Activated CD8-positive, alpha-beta memory T cell treated with anti-CD3 and anti-CD28 coated beads, Interleukin-2, amount 50 U/mL, for 24 hours (primary cell): ENCODE data around the gene ATAD1.
"Not testable (repeated sequence)": the region's sequence is repeated elsewhere in the genome, so short reads cannot be mapped to it uniquely, and the experiment has no call there.

ENCODE experiments used
- DNase-seq: peaks from one replicate; pipeline ENCODE4 v3.0.0-alpha.2; 2020; ENCODE audit errors: extremely low read depth

Gene ATAD1

DNA sequence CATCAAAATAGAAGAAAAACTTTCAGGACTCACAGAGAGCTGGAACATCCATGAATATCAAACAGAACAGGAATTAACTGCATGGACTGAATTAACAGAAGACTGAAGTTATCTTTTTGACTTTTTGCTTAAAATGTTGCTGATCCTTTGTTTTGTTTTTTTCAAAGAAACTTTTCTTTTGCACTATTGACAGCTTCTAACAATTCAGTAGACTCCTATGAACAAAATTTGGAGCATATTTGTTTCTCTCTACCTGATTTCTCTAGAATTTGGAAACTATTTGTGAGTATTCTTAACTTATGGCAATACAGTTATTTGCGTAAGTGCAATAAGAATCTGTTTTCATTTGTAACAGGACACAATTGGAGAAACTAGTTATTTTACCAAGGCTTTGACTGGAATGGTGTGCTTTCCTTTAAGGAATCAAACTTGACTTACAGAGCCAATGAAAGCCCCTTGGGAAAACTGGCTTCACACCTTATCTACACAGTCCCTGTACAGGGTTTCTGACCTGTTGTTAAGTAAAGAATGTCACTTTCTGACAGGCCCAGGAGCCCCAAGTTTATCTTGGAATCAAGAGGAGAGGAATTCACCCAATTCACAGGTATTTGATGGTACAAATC lies 16.1 kb downstream of the ATAD1 start:
- not testable (repeated sequence) for DNase-seq

DNA sequence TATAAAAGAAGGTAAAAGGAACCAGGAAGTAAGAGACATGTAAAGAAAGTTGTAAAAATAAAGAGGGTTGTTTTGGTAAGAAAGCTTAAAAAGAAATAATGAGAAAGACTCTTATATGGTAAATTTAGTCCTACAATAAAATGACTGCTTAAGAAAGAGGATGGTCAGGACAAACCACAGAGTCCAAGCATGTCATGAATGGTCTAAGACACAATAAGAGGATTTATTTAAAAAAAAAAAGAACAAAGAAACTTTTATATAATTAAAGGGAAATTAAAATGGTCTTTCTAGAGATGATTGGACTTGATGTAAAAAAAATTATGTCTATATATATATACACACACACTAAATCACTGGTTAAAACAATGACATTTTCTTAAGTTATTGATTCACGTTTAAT lies 18.2 kb downstream of the ATAD1 start:
- DNase-seq, result no peak

DNA sequence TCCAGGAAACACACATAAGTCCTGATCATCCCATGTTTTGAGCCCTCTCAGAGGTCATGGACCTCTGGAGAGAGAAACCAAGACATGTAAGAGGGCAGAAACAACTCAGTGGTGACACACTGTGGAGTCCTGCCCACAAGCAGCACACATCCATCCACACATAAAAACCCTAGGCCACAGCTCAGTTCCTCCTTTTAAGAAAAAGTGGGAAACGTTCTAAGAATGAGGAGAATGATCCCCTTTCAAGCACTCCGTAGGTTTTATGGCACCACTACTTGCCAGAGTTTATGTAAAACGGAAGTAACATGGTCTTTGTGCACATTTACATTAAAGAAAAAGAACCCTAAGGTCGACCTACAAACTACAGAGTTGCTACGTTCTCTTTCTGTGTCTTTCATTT lies 19.9 kb downstream of the ATAD1 start:
- no peak for DNase-seq

DNA sequence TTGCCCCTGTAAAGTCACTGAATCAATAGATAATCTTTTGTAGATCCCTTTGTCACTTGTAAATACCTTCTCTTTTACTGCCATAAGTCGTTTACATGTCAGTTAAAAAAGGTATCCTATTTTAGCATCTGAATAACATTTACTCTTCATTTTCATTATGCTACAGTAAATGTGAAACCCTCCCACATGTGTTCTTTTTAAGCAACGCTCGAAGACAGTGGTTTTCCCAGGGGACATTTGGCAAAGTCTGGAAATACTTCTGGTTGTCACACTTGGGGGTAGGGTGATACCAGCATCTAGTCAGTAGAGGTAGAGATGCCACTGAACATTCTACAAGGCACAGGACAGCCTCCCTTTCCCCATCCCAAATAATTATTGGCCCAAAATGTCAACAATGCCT lies 23.7 kb downstream of the ATAD1 start:
- no peak for DNase-seq

DNA sequence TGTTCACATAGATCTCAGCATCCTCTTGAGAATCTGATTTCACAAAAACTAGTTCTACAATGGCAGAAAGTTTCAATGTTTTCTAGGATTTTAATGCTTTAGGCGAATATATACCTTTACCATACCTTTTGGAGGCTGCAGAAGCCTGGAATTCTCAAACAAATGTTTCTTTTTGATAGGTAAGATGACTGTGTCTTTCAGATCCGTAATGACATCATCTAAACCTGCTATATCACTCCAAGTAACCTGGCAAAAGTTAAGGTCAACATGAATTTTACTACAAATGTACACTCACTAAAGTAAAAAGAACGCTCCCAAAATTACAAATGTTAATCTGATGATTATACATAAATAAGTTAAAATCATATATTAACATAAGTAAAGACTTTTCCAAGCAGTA lies 27.8 kb downstream of the ATAD1 start:
- DNase-seq, result no peak

DNA sequence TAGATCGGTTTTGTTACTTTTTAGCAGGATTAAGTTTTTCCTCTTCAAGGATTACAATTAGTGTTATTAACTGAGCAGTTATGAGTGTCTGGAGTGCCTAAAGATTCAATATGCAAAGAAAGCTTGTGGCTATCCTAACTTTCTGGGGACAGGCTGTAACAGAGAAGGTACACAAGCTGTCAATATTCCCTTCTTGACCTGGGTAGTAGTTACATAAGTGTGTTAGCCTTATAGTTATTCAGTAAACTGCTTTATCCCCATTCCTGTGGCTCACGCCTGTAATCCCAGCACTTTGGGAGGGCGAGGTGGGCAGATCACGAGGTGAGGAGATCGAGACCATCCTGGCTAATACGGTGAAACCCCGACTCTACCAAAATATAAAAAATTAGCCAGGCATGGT lies 31.6 kb downstream of the ATAD1 start:
- no peak for DNase-seq

DNA sequence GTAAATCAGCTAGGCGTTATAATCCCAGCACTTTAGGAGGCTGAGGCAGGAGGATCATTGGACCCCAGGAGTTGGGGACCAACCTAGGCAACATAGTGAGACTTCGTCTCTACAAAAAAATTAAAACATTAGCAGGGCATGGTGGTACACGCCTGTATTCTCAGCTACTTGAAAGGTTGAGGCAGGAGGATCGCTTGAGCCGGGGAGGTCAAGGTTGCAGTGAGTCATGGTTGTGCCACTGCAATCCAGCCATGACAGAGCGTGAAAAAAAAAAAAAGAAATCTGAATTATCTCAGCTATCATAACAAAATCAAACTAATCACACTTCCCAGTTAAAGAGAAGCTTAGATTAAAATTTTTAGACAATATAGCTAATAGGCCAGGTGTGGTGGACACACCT lies 35.3 kb downstream of the ATAD1 start:
- no peak for DNase-seq

DNA sequence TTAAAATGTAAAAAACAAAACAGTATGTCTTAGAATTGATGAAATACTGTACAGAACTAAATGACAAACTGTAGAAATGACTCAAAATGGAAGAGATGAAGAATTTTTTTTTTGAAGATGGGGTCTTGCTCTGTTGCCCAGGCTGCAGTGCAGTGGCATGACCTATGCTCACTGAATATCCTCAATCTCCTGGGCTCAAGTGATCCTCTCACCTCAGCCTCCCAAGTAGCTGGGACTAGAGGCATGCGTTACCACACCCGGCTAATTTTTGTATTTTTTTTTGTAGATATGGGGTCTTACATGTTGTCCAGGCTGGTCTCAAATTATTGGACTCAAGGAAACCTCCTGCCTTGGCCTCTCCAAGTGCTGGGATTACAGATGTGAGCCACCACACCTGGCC lies 36.5 kb downstream of the ATAD1 start:
- DNase-seq, result no peak

DNA sequence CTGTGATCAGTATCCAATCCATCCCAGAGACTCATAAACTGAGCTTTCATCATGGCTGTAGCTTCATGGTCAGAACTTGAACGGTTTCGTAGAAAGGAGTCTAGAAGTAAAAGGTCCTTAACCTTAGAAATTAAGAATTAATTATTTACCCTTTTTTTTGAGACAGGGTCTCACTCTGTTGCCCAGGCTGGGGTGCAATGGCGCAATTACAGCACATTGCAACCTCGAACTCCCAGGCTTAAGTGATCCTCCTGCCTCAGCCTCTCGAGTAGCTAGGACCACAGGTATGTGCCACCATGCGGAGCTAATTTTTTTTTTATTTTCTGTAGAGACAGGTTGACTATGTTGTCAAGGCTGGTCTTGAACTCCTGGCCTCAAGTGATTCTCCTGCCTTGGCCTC lies 41.7 kb downstream of the ATAD1 start:
- DNase-seq, result no peak

DNA sequence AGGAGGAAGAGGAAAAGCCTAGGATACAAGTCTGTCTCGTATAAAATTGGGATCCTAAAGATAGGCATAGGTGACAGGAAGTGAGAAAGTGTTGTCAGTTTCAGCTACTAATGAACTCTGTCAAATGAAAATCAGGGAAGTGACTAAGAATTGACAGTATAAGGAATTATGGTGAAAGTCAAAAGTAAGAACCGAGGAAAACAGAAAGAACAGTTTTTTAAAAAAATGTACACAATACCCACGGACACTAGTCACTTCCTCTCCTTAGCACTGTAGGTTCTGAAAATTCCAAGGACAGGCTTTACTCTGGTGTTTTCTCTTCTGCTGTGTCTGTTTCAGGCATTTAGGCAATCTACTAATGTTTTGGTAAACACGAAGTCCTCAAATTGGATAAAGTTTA lies 42.3 kb downstream of the ATAD1 start:
- DNase-seq, result no peak

DNA sequence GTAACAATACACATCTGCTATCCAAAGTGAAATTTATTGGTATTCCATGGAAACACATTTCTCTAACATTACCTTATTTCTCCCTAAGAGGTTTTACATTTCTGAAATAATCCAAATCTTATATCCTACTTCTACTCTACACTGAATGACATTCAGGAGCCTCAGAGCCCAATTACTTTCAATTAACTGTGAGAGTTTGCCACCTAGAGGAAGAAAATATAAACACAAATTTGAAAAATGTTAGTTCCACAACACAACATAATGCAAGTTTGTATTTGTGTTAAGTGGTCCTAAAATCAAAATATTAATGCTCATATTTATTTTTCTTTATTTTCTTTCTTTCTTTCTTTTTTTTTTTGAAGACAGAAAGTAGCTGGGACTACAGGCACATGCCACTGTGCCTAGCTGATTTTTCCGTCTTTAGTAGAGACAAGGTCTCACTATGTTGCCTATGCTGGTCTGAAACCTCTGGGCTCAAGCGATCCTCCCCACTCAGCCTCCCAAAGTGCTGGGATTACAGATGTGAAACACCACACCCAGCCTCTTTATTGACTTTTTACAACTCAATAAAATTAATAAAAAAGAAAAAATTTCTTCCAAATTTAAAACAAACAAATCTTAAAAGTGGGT lies 46.0 kb downstream of the ATAD1 start:
- DNase-seq, result no peak

DNA sequence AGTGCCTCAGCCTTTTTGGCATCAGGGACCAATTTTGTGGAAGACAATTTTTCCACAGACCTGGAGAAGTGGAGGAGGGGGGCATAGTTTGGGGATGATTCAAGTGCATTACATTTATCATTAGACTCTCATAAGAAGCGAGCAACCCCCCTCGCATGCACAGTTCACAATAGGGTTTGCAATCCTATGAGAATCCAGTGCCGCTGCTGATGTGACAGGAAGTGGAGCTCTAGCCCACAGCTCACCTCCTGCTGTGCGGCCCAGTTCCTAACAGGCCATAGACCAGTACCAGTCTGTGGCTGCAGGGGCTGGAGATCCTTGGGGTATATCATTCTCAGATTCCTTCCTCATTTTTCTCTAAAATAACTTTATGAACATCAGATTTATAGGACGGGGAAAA lies 50.8 kb downstream of the ATAD1 start:
- no peak for DNase-seq

DNA sequence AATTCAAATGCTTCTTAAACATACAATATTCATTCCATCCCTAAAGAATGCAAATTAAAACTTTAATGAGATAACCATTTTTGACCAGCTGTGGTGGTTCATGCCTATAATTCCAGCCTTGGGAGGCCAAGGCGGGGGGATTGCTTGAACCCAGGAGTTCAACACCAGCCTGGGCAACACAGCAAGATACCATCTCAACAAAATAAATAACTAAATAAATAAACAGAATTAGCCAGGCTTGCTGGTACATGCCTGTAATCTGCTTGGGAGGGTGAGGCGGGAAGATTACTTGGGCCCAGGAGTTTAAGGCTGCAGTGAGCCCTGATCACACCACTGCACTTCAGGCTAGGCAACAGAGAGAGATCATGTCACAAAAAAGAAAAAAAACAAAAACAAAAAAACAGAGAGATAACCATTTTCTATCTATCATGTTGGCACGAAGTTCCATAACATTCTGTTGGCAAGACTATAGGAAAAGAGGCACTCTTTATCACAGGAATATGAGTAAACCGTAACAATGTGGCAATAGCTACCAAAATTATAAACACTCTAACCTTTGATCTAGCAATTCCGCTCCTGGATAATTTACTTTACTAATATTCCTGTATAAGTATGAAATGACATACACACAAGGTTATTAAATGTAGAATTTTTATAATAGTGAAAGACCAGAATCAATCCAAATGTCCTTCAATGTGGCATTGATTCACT lies 52.2 kb downstream of the ATAD1 start:
- no peak for DNase-seq

DNA sequence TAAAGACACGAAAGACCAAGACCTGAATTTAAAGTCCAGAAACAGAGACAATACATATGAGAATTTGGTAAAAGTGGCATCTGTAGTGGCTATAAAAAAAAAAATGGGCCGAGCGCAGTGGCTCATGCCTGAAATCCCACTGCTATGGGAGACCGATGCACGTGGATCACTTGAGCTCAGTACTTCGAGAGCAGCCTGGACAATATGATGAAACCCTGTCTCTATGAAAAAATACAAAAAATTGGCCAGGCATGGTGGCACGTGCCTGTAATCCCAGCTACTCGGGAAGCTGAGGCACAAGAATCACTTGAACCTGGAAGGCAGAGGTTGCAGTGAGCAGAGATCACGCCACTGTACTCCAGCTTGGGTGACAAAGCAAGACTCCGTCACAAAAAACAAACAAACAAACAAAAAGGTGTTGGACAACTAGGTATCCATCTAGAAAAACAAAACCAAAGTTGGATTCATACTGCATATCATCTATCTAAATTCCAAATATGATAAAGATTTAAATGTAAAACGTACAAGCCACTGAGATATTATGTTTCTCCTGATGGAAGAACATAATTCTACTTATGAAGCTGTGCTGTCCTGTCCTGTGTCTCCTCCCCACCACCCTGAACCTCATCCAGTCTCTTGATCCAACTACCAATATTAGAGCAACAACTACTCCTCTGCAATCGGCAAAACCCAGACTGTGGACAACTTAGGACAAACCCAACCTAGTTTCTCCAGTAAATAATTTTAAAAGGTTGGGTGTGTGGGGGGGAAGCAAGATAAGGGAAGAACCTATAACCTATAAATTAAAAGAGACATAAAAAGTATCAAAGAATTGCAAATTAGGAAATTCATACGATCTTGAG lies 53.7 kb downstream of the ATAD1 start:
- no peak for DNase-seq

DNA sequence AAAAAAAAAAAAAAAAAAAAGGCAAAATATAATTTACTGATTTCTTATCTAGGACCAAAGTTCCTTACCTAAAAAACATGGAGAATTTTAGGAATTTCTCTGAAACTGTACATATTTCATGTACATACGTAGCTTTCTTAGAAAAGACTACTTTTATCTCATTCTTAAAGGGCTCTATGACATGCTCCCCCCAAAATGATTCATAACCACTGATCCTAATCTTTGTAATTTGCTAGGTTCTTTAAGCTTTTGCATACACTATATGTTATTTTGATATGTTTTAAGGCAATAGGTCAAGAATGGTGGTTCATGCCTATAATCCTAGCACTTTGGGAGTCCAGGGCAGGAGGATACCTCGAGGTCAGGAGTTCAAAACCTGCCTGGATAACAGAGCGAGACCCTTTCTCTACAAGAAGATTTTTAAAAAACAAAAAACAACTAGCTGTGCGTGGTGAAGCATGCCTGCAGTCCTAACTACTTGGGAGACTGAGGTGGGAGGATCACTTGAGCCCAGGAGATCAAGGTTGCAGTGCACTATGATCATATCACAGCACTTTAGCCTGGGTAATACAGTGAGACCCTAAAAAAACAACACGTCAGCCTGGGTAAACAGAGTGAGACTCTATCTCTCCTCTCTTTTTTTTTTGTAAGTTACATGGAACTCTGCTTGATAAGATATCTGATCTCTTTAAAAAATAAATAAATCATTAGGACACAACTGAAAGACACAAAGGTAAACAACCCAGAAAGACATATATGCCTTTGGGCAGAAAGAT lies 54.8 kb downstream of the ATAD1 start:
- no peak for DNase-seq

DNA sequence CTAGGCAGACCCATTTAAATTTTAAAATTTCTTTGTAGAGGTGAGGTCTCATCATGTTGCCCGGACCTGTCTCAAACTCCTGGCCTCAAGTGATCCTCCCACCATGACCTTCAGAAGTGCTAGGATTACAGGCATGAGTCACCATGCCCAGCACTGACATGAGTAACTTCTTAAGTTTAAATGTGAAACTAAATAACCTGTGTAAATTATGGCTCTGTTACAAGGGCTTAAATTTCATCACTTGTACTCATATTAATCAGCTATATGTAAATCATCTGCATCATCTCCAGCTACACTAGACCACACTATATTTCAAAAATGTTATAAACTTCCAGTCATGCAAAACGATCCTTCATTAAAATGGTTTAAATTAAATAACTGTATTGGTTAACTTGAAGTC lies 56.1 kb downstream of the ATAD1 start:
- DNase-seq, result peak; percentile 13

DNA sequence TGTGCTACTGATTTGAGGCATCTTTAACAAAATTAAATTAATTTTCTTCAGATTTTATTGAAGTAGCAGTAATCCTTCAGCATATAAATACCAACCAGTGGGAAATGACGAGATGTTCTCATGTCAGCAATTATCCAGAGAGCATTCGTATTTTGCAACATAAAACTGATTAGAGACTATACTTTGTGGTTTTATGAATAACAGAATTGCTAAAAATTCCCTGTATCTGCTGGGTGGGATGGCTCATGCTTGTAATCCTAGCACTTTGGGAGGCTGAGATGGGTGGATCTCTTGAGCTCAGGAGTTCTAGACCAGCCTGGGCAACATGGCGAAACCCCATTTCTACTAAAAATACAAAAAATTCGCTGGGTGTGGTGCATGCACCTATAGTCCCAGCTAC lies 56.9 kb downstream of the ATAD1 start:
- DNase-seq, result no peak

DNA sequence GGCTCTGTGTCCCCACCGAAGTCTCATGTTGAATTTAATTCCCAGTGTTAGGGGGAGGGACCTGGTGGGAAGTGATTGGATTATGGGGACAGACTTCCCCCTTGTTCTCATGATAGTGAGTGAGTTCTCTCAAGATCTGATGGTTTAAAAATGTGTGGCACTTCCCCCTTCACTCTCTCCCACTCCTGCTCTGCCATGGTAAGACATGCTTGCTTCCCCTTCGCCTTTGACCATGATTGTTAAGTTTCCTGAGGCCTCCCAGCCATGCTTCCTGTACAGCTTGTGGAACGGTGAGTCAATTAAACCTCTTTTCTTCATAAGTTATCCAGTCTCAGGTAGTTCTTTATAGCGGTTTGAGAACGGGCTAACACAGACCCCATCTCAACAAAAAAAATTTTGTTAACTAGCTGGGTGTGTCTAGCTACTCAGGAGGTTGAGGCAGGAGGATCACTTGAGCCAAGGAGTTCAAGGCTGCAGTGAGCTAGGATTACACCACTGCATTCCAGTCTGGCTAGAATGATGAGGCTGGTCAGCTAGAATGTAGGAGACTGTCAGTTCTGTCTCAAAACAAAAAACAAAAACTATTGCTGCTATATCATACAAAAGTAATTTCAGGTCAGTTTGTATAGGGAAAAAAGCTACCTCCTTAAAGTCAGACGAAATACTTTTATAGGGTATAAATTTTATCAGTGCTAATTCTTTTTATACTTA lies 57.7 kb downstream of the ATAD1 start:
- DNase-seq, result no peak

DNA sequence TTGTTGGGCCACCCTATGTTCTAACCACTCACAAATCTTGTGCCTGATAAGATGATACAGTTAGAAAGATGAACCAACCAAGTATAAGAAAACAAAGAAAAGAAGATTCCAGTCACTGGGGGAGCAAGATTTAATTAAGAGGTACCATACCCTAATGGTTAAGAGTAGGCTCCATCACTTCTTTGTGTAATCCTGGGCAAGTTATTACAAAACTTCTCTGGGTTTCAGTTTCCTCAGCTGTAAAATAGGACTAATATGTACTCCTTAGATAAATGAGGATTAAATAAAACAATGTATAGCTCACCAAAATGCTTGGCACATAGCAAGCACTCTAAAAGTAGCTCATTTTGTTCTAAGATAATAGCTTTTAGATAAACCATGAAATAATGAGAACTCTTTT lies 58.5 kb downstream of the ATAD1 start:
- no peak for DNase-seq

DNA sequence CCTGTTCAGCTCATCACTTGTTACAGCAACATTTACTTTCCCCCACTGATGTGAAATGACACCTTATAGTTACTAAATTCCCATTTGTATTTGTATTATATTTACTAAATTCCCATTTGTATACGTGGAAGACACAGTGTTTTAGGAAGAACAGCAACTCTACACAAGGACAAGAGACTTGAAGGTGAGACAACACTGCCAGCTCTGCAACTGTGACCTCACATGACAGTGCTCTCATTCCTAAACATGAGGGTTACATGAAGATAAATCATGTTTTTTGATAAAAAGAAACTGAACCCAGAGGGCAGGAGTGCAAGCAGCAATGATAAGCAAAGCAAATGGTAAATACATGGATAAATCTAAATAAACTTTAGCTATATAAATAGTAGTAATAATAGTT lies 60.3 kb downstream of the ATAD1 start:
- no peak for DNase-seq
